ENCODE data around the gene GDF15. TPM values are rescaled to one million over a fixed set of nuclear protein-coding genes. Genes with fewer than 3 reads are reported as not detected.

The GDF15 gene
- polyA plus RNA-seq, 2 of the 4 experiments (the other 2 are of a cell fraction), result 56.9 to 78.5 TPM

DNA sequence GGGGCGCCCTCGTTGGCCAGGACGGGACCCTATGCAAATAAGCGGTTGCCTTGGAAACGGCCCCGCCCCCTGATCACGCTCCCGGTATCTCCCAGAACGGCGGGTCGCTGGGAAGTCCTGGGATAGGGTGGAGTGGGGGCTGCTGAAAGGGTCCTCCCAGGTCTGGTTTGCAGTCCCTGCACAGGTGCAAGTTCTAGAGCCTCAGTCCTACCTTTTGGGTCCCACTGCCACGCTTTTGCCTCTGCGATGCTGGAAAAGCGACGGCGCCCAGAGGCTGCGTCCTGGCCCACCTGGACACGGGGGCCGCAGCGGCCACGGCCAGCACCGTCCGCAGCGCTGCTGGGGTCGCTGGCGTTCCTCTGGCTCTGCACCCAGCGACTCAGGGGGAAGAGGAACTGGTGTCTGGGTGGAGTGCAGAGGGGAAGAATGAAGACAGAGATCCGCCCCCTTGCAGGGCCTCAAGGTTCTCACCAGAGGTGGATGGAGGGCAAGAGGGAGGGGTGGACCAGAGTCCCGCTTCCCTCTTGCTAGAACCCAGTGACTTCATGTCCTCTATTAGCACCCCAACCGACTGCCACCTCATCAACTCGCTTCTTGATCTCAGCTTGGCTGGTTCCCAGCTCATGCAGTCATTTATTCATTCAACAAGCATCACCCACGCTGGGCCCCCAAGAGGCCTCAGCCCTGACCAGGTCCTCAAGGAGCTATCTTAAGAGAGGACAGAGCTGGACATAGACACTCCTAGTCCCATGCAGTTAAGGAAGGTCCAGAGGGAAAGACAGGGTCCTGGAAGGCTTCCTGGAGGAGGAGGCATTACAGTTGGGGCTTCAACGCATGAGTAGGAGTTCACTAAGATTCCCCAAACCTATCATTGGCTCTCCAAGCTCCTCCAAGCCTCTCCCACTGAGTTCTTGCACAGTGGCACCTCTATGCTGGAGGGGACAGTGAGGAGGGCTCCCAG, 11.6 kb downstream of the GDF15 start, which contains the start of gene LRRC25:
Gene LRRC25 (minus strand): TSS at position 381 of the 961 bp plus-strand sequence. CDS start 659 bp downstream, outside the sequence.
- no peak for DNase-seq (ENCODE audit: low read depth in 1 of 2, low spot score in 1 of 2)
- H3K4me3 ChIP-seq, result no peak within 1 kb of the TSS
- no peaks in the 10 kb centered on the region for H3K9me3 ChIP-seq
- H3K4me2 ChIP-seq, result no peak within 1 kb of the TSS
- H3K27ac ChIP-seq, result peak within 1 kb of the TSS in 1 of 2 experiments; percentile 91; a peak in 3 of 6 replicates
- 67% methylated on average over 26 of the region's 33 CpGs for WGBS (ENCODE audit: missing lambda C conversion rate)
- no peak for FAIRE-seq
- ChIA-PET CTCF (interaction anchor here (1.2 to 7.5 kb wide), 5 partner anchors 10 to 64 kb away, joined by 3 to 85 read pairs (median 8); no protein-coding TSS in a partner anchor), POLR2A (no interaction called here)
- ATAC-seq, result no peak
- H3K4me1 ChIP-seq, result peaks cover 31% of the 10 kb centered on the region
- TF ChIP-seq, protein P1, sequence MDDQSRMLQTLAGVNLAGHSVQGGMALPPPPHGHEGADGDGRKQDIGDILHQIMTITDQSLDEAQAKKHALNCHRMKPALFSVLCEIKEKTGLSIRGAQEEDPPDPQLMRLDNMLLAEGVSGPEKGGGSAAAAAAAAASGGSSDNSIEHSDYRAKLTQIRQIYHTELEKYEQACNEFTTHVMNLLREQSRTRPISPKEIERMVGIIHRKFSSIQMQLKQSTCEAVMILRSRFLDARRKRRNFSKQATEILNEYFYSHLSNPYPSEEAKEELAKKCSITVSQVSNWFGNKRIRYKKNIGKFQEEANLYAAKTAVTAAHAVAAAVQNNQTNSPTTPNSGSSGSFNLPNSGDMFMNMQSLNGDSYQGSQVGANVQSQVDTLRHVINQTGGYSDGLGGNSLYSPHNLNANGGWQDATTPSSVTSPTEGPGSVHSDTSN (IDR thresholded peaks at IDR 0.05), result no peak
- TF ChIP-seq POLR2A (IDR thresholded peaks at IDR 0.05; ENCODE audit: low read length) (no peak), SREBF2 (IDR thresholded peaks at IDR 0.05) (no peak), ZNF302 (CRISPR knock-in tag; IDR thresholded peaks at IDR 0.05) (no peak), HOXB5 (CRISPR knock-in tag; IDR thresholded peaks at IDR 0.05) (no peak), ZFP36 (IDR thresholded peaks at IDR 0.05; ENCODE audit: borderline replicate concordance, partially characterized antibody) (peak; percentile 92)

DNA sequence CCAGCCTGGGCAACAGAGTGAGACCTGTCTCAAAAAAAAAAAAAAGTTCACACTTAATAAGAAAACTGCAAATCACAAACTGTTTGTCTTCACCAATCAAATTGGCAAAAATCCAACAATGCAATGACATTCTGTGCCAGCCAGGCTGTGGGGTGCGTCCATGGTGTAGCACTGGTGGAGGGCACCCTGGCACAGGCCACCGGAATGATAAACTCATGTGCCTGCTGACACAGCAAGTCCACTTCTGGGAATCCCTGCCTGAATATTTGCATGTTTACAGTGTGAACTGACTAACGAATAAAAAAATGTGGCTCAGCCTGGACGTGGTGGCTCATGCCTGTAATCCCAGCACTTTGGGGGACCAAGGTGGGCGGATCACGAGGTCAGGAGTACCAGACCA, 13.1 kb downstream of the GDF15 start:
- ATAC-seq, result no peak
- peak in 1 of 2 experiments; percentile 38 for DNase-seq (ENCODE audit: low read depth in 1 of 2, low spot score in 1 of 2)
- FAIRE-seq, result no peak
- H3K9me3 ChIP-seq, result no peaks in the 10 kb centered on the region
- 24% methylated on average over 3 of the region's 6 CpGs for WGBS (ENCODE audit: missing lambda C conversion rate)
- H3K4me2 ChIP-seq, result peak overlapping the region; percentile 1; the same call in 1 of the 3 replicates
- peak overlapping the region in 1 of 2 experiments; percentile 91; a peak in 3 of 6 replicates for H3K27ac ChIP-seq
- CTCF ChIA-PET, result interaction anchor here (2.1 to 7.5 kb wide), 3 partner anchors 11 to 50 kb away, joined by 17 to 85 read pairs (median 21); no protein-coding TSS in a partner anchor
- POLR2A ChIA-PET, result no interaction called here
- peaks cover 39% of the 10 kb centered on the region for H3K4me1 ChIP-seq
- H3K4me3 ChIP-seq, result no peak overlapping the region
- TF ChIP-seq NR3C1 (IDR thresholded peaks at IDR 0.05) (no peak), MAFK (IDR thresholded peaks at IDR 0.05; ENCODE audit: partially characterized antibody) (peak; percentile 73)

DNA sequence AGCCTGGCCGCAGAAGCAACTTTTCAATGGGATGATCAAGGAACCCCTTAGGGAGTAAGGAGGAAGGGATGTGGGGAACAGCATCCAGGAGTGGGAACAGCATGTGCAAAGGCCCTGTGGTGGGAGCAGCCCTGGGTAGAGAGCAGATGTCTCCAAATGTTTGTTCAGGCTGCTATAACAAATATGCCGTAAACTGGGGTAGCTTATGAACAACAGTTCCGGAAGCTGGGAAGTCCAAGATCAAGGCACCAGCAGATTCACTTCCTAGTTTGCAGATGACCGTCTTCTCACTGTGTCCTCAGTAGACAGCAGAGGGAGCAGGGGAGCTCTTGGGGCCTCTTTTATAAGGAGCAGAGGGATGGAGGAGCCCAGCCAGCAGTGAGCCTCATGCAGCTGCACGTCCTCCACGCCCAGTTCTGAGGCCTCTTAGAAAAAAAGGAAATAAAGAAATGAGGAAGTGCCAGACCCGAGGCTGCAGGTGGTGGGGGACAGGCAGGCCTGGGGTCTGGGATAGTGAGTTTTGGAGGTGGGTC, 15.7 kb downstream of the GDF15 start:
- FAIRE-seq (no peak), DNase-seq (ENCODE audit: low read depth in 1 of 2, low spot score in 1 of 2) (peak in 1 of 2 experiments; percentile 85)
- no peak for TF ChIP-seq TP53 (CRISPR knock-in tag; IDR thresholded peaks at IDR 0.05)
- TF ChIP-seq, protein P2, sequence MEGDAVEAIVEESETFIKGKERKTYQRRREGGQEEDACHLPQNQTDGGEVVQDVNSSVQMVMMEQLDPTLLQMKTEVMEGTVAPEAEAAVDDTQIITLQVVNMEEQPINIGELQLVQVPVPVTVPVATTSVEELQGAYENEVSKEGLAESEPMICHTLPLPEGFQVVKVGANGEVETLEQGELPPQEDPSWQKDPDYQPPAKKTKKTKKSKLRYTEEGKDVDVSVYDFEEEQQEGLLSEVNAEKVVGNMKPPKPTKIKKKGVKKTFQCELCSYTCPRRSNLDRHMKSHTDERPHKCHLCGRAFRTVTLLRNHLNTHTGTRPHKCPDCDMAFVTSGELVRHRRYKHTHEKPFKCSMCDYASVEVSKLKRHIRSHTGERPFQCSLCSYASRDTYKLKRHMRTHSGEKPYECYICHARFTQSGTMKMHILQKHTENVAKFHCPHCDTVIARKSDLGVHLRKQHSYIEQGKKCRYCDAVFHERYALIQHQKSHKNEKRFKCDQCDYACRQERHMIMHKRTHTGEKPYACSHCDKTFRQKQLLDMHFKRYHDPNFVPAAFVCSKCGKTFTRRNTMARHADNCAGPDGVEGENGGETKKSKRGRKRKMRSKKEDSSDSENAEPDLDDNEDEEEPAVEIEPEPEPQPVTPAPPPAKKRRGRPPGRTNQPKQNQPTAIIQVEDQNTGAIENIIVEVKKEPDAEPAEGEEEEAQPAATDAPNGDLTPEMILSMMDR (IDR thresholded peaks at IDR 0.05), result peak; percentile 45
- TF ChIP-seq KDM1A (IDR thresholded peaks at IDR 0.05; ENCODE audit: low read depth), result peak; percentile 84
- TF ChIP-seq, protein P3, sequence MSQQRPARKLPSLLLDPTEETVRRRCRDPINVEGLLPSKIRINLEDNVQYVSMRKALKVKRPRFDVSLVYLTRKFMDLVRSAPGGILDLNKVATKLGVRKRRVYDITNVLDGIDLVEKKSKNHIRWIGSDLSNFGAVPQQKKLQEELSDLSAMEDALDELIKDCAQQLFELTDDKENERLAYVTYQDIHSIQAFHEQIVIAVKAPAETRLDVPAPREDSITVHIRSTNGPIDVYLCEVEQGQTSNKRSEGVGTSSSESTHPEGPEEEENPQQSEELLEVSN (IDR thresholded peaks at IDR 0.05; ENCODE audit: borderline replicate concordance, low read depth), result no peak
- no peak for TF ChIP-seq MAZ (IDR thresholded peaks at IDR 0.05; ENCODE audit: borderline replicate concordance, low read depth, low read length)
- no peak for TF ChIP-seq RNF2 (IDR thresholded peaks at IDR 0.05; ENCODE audit: borderline replicate concordance, low read depth)
- no peak for TF ChIP-seq CHD2 (IDR thresholded peaks at IDR 0.05; ENCODE audit: low read length, partially characterized antibody)
- TF ChIP-seq, protein P4, sequence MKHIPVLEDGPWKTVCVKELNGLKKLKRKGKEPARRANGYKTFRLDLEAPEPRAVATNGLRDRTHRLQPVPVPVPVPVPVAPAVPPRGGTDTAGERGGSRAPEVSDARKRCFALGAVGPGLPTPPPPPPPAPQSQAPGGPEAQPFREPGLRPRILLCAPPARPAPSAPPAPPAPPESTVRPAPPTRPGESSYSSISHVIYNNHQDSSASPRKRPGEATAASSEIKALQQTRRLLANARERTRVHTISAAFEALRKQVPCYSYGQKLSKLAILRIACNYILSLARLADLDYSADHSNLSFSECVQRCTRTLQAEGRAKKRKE (CRISPR knock-in tag; IDR thresholded peaks at IDR 0.05; ENCODE audit: low read depth), result no peak
- peak; percentile 39; the same call in 2 of the 3 replicates for TF ChIP-seq SMC3 (IDR thresholded peaks at IDR 0.05)
- TF ChIP-seq, protein P5, sequence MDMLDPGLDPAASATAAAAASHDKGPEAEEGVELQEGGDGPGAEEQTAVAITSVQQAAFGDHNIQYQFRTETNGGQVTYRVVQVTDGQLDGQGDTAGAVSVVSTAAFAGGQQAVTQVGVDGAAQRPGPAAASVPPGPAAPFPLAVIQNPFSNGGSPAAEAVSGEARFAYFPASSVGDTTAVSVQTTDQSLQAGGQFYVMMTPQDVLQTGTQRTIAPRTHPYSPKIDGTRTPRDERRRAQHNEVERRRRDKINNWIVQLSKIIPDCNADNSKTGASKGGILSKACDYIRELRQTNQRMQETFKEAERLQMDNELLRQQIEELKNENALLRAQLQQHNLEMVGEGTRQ (IDR thresholded peaks at IDR 0.05), result no peak
- no peak for TF ChIP-seq KDM5A (IDR thresholded peaks at IDR 0.05)
- TF ChIP-seq ESRRA (IDR thresholded peaks at IDR 0.05; ENCODE audit: borderline replicate concordance, low read length), result no peak
- no peak for TF ChIP-seq FOSB (CRISPR knock-in tag; IDR thresholded peaks at IDR 0.05)

More for the DNA sequence above, 15.7 kb downstream of the GDF15 start:
- 24% methylated on average over 7 of the region's 7 CpGs for WGBS (ENCODE audit: missing lambda C conversion rate)
- POLR2A ChIA-PET, result interaction anchor here (0.9 to 2.7 kb wide), 4 partner anchors 11 to 16 kb away, joined by 3 to 10 read pairs (median 6); partner anchors contain the start of gene GDF15
- Histone ChIP-seq H3K9me3 (no peaks in the 10 kb centered on the region), H3K4me1 (peaks cover 39% of the 10 kb centered on the region), H3K27ac (peak overlapping the region; percentile 83 to 91), H3K4me2 (peak overlapping the region; percentile 71), H3K4me3 (no peak overlapping the region)
- CTCF ChIA-PET, result interaction anchor here (0.6 to 7.5 kb wide), 11 partner anchors 11 to 153 kb away, joined by 3 to 85 read pairs (median 4); partner anchors contain the start of gene SSBP4
- peak; percentile 91 to 94 for ATAC-seq

Data from A549 (cell line).